Activated CD8-positive, alpha-beta T cell treated with anti-CD3 and anti-CD28 coated beads for 36 hours (primary cell): ENCODE measurements around the gene TCHP. TPM values are rescaled to one million over a fixed set of nuclear protein-coding genes. Genes with fewer than 3 reads are reported as not detected.

Experiments
- ATAC-seq: fragments of 200-7000 bp; cut with Tn5 transposase; one replicate; pipeline ENCODE4 v1.10.0; 2021; ENCODE audit warnings: mild to moderate bottlenecking, moderate library complexity
- CTCF ChIA-PET: fragments of 350-600 bp; sonication (Branson Sonifier 250); formaldehyde crosslinking; loops from one replicate; lab custom pipeline; 2021; ENCODE audit warnings: antibody characterized with exemption; lab: Charles Lee
- POLR2A ChIA-PET: fragments of 350-600 bp; sonication (Branson Sonifier 250); formaldehyde crosslinking; loops from one replicate; lab custom pipeline; 2021; ENCODE audit warnings: antibody characterized with exemption; lab: Charles Lee
- DNase-seq: peaks from one replicate; pipeline ENCODE4 v3.0.0-alpha.2; 2020
- H3K27ac Mint-ChIP-seq: one replicate; pipeline ENCODE4 v1.8.0; 2021; ENCODE audit warnings: mild to moderate bottlenecking, mixed read lengths
- H3K27me3 Mint-ChIP-seq: one replicate; pipeline ENCODE4 v1.8.0; 2021; ENCODE audit warnings: mixed read lengths
- H3K36me3 Mint-ChIP-seq: one replicate; pipeline ENCODE4 v1.8.0; 2021; ENCODE audit warnings: low read depth, mixed read lengths
- H3K4me1 Mint-ChIP-seq: one replicate; pipeline ENCODE4 v1.8.0; 2021; ENCODE audit warnings: low read depth, mixed read lengths
- H3K4me3 Mint-ChIP-seq: one replicate; pipeline ENCODE4 v1.8.0; 2021; ENCODE audit warnings: mild to moderate bottlenecking, moderate library complexity, mixed read lengths
- H3K9me3 Mint-ChIP-seq: one replicate; pipeline ENCODE4 v1.8.0; 2021; ENCODE audit warnings: mixed read lengths
- CTCF ChIP-seq: fragments of 200-600 bp; IDR thresholded peaks from one replicate; pipeline ENCODE4 v1.8.0; 2022; ENCODE audit warnings: antibody characterized with exemption, mild to moderate bottlenecking
- intact Hi-C: fragments of 100-400 bp; cut with micrococcal nuclease; formaldehyde crosslinking; loops from one replicate; pipeline ENCODE4 v1.10.0; 2022
- total RNA-seq, 2 experiments: library from RNA; stranded (reverse); gene quantifications; one replicate each; pipeline ENCODE4 v1.2.3, GENCODE V29; 2021

The TCHP gene
- total RNA-seq, 2 experiments from 2014 or later: 19.9 to 21.0 TPM

GRCh38 chr12:109949089-109949488, 49.0 kb downstream of the TCHP start:
- Mint-ChIP-seq H3K36me3 (peaks cover 50% of the 10 kb centered on the region), H3K4me3 (no peak overlapping the region), H3K9me3 (no peaks in the 10 kb centered on the region), H3K27ac (no peak overlapping the region), H3K27me3 (no peaks in the 10 kb centered on the region), H3K4me1 (peaks cover 27% of the 10 kb centered on the region)
- DNase-seq (no peak), ATAC-seq (no peak)
- ChIA-PET CTCF (interaction anchor here (1.1 to 2.9 kb wide), 2 partner anchors 8 to 104 kb away, joined by 4 to 6 read pairs; no protein-coding TSS in a partner anchor), POLR2A (interaction anchor here (0.7 kb wide), 1 partner anchor 23 kb away, joined by 3 read pairs; no protein-coding TSS in a partner anchor)
- intact Hi-C loops: no loop called here
- no peak for TF ChIP-seq CTCF

GRCh38 chr12:109950625-109951024, 50.6 kb downstream of the TCHP start:
- intact Hi-C loops: no loop called here
- no peak for ATAC-seq
- CTCF ChIA-PET: interaction anchor here (0.8 to 2.9 kb wide), 3 partner anchors 10 to 31 kb away, joined by 3 to 6 read pairs (median 5); no protein-coding TSS in a partner anchor
- no peak overlapping the region for H3K4me3 Mint-ChIP-seq
- POLR2A ChIA-PET: no interaction called here
- no peaks in the 10 kb centered on the region for H3K27me3 Mint-ChIP-seq
- H3K27ac Mint-ChIP-seq: no peak overlapping the region
- DNase-seq: no peak
- no peak for TF ChIP-seq CTCF
- peaks cover 27% of the 10 kb centered on the region for H3K4me1 Mint-ChIP-seq
- H3K9me3 Mint-ChIP-seq: no peaks in the 10 kb centered on the region
- peaks cover 43% of the 10 kb centered on the region for H3K36me3 Mint-ChIP-seq

GRCh38 chr12:109951136-109951535, 51.1 kb downstream of the TCHP start:
- ChIA-PET POLR2A (no interaction called here), CTCF (interaction anchor here (0.8 to 2.9 kb wide), 3 partner anchors 10 to 31 kb away, joined by 3 to 6 read pairs (median 5); no protein-coding TSS in a partner anchor)
- Mint-ChIP-seq H3K27ac (no peak overlapping the region), H3K9me3 (no peaks in the 10 kb centered on the region), H3K4me1 (peaks cover 27% of the 10 kb centered on the region), H3K27me3 (no peaks in the 10 kb centered on the region), H3K4me3 (no peak overlapping the region), H3K36me3 (peaks cover 45% of the 10 kb centered on the region)
- intact Hi-C loops: no loop called here
- no peak for TF ChIP-seq CTCF
- DNase-seq: no peak
- no peak for ATAC-seq

GRCh38 chr12:109951751-109952150, 51.7 kb downstream of the TCHP start:
- Mint-ChIP-seq H3K4me1 (peaks cover 23% of the 10 kb centered on the region), H3K9me3 (no peaks in the 10 kb centered on the region), H3K27ac (no peak overlapping the region), H3K36me3 (peaks cover 44% of the 10 kb centered on the region), H3K27me3 (no peaks in the 10 kb centered on the region), H3K4me3 (no peak overlapping the region)
- no peak for DNase-seq
- ChIA-PET CTCF (interaction anchor here (1.5 to 2.9 kb wide), 2 partner anchors 11 to 23 kb away, joined by 5 to 6 read pairs; no protein-coding TSS in a partner anchor), POLR2A (no interaction called here)
- no peak for TF ChIP-seq CTCF
- intact Hi-C loops: no loop called here
- ATAC-seq: no peak

GRCh38 chr12:109952160-109952858, 52.2 kb downstream of the TCHP start:
- ATAC-seq (no peak), DNase-seq (no peak)
- intact Hi-C loops: no loop called here
- Mint-ChIP-seq H3K36me3 (peaks cover 42% of the 10 kb centered on the region), H3K27ac (no peak overlapping the region), H3K27me3 (no peaks in the 10 kb centered on the region), H3K4me1 (peaks cover 18% of the 10 kb centered on the region), H3K4me3 (no peak overlapping the region), H3K9me3 (no peaks in the 10 kb centered on the region)
- POLR2A ChIA-PET: interaction anchor here (1.7 kb wide), 1 partner anchor 14 kb away, joined by 4 read pairs; no protein-coding TSS in a partner anchor
- TF ChIP-seq CTCF: no peak
- CTCF ChIA-PET: interaction anchor here (1.5 kb wide), 1 partner anchor 24 kb away, joined by 5 read pairs; no protein-coding TSS in a partner anchor
